GM19324 (cell line): ENCODE measurements around the gene TNFAIP2.

Experiments
- ATAC-seq: cut with Tn5 transposase; IDR thresholded peaks from one replicate; pipeline ENCODE4 v1.9.1; 2021; ENCODE audit warnings: mild to moderate bottlenecking, moderate library complexity; ENCODE audit not compliant: unreplicated experiment, low FRiP score

TNFAIP2 gene

DNA sequence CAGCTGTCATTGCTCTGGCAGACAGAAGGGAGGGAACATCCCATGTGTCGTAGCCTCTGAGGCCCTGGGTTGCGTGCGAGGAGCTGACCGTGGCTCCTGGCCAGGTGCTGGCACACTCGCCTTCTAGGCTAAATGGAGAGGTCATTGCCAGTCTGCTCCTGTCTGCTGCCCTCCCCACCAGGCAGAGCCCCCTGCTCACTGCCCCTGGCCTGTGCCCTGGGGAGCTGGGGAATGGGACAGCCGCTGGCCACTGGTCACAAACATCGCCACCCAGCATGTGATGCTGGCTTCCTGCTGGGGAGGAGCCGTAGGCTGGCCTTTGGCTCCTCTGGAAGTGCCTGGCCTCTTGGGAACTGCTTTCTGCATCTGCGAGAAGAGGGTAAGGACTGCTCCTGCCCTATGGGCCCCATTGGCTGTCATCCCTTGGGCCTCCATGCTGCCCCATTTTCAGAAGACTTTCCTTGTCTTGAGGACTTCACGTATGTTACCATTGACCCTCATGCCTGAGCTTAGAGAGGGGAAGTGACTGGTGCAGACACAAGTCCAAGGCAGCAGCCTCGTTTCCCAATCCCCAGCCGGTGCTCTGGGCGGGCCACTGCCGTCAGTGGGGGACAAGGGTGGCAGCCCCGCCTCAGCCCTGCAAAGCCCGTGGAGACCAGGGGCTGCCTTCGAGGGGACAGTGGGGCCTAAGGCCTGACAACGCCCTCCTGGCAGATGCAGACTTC is 2.0 kb upstream of the TNFAIP2 start:
- ATAC-seq = no peak

- ATAC-seq = no peak
Measured at GRCh38 chr14:103121846-103122584, 1.2 kb upstream of the TNFAIP2 start.

- no peak for ATAC-seq
Measured at GRCh38 chr14:103122585-103122946, 695 bp upstream of the TNFAIP2 start.

DNA sequence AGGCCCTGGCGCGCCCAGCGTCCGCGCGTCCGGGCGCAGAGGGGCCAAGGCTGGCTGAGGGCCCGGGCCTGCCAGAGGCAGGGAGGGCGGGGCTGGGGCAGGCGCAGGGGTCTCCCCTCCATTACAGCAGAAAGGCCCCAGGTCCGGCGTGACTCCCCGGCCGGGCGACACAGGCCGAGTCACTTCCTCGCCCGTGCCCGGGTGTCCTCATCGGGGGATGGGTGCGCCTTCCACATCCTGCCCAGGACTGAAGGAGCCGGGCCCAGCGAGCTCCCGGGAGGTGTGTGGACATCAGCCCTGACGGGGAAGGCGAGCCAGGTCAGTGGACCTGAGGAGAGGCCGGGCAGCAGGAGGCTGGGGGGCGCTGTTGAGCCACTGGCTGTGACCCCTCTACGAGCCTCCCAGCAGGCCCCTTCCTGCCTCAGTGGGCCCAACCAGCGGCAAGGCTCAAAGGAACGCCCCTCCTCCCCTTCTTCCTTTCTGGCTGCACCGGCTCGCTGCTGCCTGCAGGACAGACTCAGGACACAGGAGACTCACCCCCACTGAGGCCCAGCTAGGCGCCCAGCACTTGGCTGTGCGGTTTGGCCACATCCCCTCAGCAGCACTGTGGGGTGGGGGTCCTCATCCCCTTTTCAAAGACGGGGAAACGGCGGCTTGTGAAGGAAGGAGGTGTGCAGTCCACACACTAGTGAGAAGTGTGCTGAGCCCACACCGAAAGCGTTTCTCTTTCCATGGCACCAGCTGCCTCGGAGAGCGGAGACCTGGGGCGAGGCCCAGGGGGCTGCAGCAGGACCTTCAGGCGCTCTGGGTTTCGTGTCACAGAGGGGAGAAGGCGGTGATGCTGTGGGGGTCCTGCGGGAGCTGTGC is 606 bp downstream of the TNFAIP2 start:
- no peak for ATAC-seq

- ATAC-seq = no peak
Measured at GRCh38 chr14:103124501-103125001, 1.3 kb downstream of the TNFAIP2 start.

DNA sequence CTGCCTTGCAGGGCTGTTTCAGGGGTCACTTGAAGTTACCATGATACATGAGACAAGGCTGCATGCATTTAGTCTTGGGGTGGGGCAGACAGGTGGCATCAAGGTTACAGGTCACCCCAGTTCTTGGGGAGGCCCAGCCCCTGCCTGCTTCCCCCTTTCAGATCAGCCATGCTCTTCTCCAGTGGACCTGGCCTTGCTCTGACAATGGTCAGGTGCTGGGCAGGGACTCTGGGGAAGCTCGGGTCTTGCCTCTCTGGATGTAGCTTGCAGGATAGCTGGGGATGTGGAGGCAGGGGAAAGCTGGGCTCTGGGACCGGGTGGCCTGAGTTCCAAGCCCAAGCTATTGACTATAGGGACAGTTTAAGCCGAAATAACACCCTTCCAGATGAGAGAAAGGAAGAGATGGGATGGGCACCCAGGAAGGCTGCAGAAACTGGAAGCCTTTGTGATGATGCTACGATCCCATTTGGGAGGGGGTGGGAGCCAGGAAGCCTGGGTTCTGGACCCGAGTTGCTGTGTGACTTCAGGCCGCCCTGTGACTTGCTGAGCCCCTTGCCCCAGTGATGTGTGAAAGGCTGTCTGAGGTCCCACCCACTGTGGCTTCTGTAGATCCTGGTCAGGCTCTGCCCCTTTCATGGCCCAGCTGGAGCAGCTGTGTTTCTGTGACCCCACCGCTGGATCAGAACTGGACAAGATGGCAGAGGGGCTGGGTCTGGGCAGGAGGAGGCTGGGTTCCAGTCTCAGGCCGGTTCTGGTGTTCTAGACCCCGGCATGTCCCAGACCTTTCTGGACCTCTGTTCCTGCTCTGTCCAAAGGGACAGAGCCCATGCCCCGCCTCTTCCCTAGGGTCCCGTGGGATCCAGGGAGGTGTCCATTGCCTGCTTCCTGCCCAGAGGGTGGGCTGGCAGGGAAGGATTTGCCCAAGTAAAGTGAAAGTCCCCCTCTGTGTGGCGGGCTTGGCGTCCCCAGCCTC is 2.1 kb downstream of the TNFAIP2 start:
- no peak for ATAC-seq

GRCh38 chr14:103126088-103126872 is 3.0 kb downstream of the TNFAIP2 start:
- ATAC-seq = no peak

DNA sequence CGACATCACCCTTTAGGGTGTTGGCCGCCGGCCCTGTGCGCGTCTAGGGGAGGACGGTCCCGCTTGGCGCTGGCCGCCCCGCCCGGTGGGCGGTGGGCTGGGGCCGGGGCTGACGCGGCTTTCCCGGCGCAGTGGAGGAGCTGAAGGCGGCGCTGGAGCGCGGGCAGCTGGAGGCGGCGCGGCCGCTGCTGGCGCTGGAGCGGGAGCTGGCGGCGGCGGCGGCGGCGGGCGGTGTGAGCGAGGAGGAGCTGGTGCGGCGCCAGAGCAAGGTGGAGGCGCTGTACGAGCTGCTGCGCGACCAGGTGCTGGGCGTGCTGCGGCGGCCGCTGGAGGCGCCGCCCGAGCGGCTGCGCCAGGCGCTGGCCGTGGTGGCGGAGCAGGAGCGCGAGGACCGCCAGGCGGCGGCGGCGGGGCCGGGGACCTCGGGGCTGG is 3.6 kb downstream of the TNFAIP2 start:
- ATAC-seq = no peak

- ATAC-seq = no peak
Measured at GRCh38 chr14:103127356-103127755, 4.1 kb downstream of the TNFAIP2 start.

DNA sequence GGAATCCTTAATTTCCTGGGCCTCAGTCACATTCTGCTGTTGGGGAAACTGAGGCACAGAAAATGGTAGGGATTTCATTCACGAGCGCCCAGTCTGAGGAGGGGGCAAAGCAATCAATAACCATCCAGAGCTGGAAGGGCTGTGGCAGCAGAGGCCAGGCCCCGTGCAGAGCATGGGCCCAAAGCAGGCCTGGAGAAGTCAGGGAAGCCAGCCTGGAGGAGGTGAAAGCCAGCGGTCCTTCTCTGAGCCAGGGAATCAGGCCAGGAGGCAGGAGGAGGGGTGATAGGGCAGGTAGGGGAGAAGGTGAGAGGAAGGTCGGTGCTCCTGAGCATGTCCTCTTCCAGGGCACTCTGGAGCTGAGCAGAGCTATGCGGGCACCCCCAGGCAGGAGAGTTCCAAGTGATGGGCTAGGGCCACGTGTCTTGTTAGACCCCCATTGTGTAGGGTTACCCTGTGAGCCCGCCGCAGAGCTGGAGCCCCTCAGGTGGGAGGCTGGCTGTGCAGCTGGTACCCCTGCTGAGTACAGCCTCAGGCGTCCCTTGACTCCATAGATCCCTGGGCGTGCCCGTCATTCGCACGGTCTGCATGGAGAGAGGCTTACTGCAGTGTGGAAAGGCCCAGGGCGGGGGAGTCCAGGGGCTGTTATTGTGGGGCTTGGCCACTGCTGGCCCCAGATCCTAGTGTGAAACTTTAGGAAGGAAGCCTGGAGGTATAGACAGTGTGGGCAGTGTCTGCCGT is 4.8 kb downstream of the TNFAIP2 start:
- no peak for ATAC-seq

GRCh38 chr14:103128631-103129300 is 5.5 kb downstream of the TNFAIP2 start:
- no peak for ATAC-seq

- ATAC-seq = no peak
Measured at GRCh38 chr14:103129301-103130016, 6.2 kb downstream of the TNFAIP2 start.

- no peak for ATAC-seq
Measured at GRCh38 chr14:103130017-103130764, 6.9 kb downstream of the TNFAIP2 start.

- no peak for ATAC-seq
Measured at GRCh38 chr14:103130965-103131364, 7.7 kb downstream of the TNFAIP2 start.

DNA sequence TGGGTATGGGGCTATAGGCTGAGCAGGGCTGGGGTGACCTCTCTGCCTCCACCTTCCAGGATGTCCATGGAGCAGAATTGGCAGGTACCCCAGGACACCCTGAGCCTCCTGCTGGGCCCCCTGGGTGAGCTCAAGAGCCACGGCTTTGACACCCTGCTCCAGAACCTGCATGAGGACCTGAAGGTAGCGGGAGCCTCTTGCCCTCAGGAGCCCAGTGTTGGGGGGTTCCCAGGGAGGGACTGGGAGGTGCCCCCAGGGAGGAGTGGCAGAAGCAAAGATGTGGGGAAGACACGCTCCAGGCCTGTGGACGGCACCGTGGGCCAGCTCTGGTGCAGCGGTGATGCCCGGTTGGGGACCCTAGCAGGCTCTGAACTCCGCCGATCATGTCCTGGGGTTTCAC is 8.3 kb downstream of the TNFAIP2 start:
- ATAC-seq = no peak

- no peak for ATAC-seq
Measured at GRCh38 chr14:103132381-103133209, 9.3 kb downstream of the TNFAIP2 start.
